ENCODE data around the gene SYNGR2. TPM values are rescaled to one million over a fixed set of nuclear protein-coding genes. Genes with fewer than 3 reads are reported as not detected.

SYNGR2 gene
- total and polyA plus RNA-seq, 9 of the 15 experiments (the other 6 are each of a cell fraction or from before 2014, with no cell fraction given), result 1.4 to 173 (median 87.8) TPM

GRCh38 chr17:78120971-78121800, 47.2 kb upstream of the SYNGR2 start:
- intact Hi-C loops (cut with micrococcal nuclease), result no loop called here
- H3K79me2 ChIP-seq (ENCODE audit: control insufficient read depth, insufficient read depth, low read length), result peaks cover 47% of the 10 kb centered on the region
- H3K9ac ChIP-seq (ENCODE audit: insufficient read depth in 1 of 2, low read depth in 2 of 2, low read length in 2 of 2), result peak overlapping the region in 1 of 2 experiments; percentile 51; a peak in 1 of 4 replicates
- no peaks in the 10 kb centered on the region for H3K27me3 ChIP-seq (ENCODE audit: control insufficient read depth in 2 of 2, insufficient read depth in 2 of 2, low read length in 2 of 2)
- H3K9me3 ChIP-seq (replicated peaks; ENCODE audit: control insufficient read depth, insufficient read depth, low read depth, low read length), result no peaks in the 10 kb centered on the region
- no peaks in the 10 kb centered on the region for H3K9me1 ChIP-seq (ENCODE audit: control insufficient read depth, insufficient read depth, low read length)
- H4K20me1 ChIP-seq (replicated peaks; ENCODE audit: control insufficient read depth, insufficient read depth, low read length), result peaks cover 2% of the 10 kb centered on the region; the same call in 1 of the 2 replicates
- in situ Hi-C loops (cut with MboI), result no loop called here
- ChIA-PET CTCF (ENCODE audit: low intra/inter-chr PET ratio) (no interaction called here), POLR2A (interaction anchor here (0.6 to 2.4 kb wide), 3 partner anchors 9 to 105 kb away, joined by 3 to 6 read pairs (median 4); partner anchors contain the start of gene TMC8)
- H3K4me1 ChIP-seq (replicated peaks in 1 of 2; ENCODE audit: control insufficient read depth in 2 of 2, insufficient read depth in 2 of 2, low read length in 2 of 2), result peaks cover under 1 to 74% of the 10 kb centered on the region in 2 experiments; a peak in 3 of 5 replicates
- H3K36me3 ChIP-seq (ENCODE audit: control insufficient read depth, insufficient read depth, low read length), result peaks cover 95% of the 10 kb centered on the region
- FAIRE-seq, result no peak
- no TSS peak for BruUV-seq (replicated peaks)
- DNase-seq (ENCODE audit: extremely low read depth in 1 of 4, low spot score in 3 of 4), result peak in 1 of 4 experiments; percentile 8
- no peak overlapping the region for H3K4me2 ChIP-seq (ENCODE audit: insufficient read depth, low read length)
- no peak overlapping the region for H3K27ac ChIP-seq (ENCODE audit: extremely low read depth, low read depth, low read length)
- no peak overlapping the region for H3K4me3 ChIP-seq
- 95% methylated on average over 29 of the region's 35 CpGs for WGBS (ENCODE audit: insufficient coverage, low coverage, missing lambda C conversion rate)
- H2AFZ ChIP-seq (ENCODE audit: low read depth, low read length), result no peak overlapping the region
- ATAC-seq, result no peak
- TF ChIP-seq IFI16 (CRISPR knock-in tag; IDR thresholded peaks at IDR 0.05) (no peak), TRIM28 (IDR thresholded peaks at IDR 0.05) (no peak), ZNF384 (IDR thresholded peaks at IDR 0.05; ENCODE audit: low read depth, low read length) (no peak), SMC3 (conservative IDR thresholded peaks at IDR 0.05; ENCODE audit: insufficient read depth, low read depth, low read length) (no peak), HEY1 (CRISPR knock-in tag; IDR thresholded peaks at IDR 0.05; ENCODE audit: borderline replicate concordance) (no peak), SUPT5H (IDR thresholded peaks at IDR 0.05) (0 out of 2 replicates have a peak, but pooled peaks have one; percentile 36), ARID1B (IDR thresholded peaks at IDR 0.05) (no peak), RNF219 (CRISPR knock-in tag; IDR thresholded peaks at IDR 0.05) (no peak), ZNF79 (CRISPR knock-in tag; IDR thresholded peaks at IDR 0.05; ENCODE audit: low read depth) (no peak), ARID2 (IDR thresholded peaks at IDR 0.05) (no peak), RAD21 (CRISPR knock-in tag; conservative IDR thresholded peaks at IDR 0.05 in 1 of 2, IDR thresholded peaks at IDR 0.05 in 1 of 2) (no peak), POLR2G (IDR thresholded peaks at IDR 0.05; ENCODE audit: low read depth, low read length) (peak; percentile 57; the same call in 1 of the 2 replicates), CBX1 (IDR thresholded peaks at IDR 0.05; ENCODE audit: low read depth) (no peak), EP300 (IDR thresholded peaks at IDR 0.05; ENCODE audit: low read length) (no peak)
- TF ChIP-seq, protein P1, sequence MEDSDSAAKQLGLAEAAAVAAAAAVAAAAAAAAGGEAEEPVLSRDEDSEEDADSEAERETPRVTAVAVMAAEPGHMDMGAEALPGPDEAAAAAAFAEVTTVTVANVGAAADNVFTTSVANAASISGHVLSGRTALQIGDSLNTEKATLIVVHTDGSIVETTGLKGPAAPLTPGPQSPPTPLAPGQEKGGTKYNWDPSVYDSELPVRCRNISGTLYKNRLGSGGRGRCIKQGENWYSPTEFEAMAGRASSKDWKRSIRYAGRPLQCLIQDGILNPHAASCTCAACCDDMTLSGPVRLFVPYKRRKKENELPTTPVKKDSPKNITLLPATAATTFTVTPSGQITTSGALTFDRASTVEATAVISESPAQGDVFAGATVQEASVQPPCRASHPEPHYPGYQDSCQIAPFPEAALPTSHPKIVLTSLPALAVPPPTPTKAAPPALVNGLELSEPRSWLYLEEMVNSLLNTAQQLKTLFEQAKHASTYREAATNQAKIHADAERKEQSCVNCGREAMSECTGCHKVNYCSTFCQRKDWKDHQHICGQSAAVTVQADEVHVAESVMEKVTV (CRISPR knock-in tag; IDR thresholded peaks at IDR 0.05), result no peak
- TF ChIP-seq, protein P2, sequence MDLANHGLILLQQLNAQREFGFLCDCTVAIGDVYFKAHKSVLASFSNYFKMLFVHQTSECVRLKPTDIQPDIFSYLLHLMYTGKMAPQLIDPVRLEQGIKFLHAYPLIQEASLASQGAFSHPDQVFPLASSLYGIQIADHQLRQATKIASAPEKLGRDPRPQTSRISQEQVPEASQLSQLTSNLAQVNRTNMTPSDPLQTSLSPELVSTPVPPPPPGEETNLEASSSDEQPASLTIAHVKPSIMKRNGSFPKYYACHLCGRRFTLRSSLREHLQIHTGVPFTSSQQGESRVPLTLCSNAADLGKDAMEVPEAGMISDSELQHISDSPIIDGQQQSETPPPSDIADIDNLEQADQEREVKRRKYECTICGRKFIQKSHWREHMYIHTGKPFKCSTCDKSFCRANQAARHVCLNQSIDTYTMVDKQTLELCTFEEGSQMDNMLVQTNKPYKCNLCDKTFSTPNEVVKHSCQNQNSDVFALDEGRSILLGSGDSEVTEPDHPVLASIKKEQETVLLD (IDR thresholded peaks at IDR 0.05), result no peak

Data from K562 (cell line).